HEK293T (cell line): ENCODE data around the gene HOXA3.

Experiments
- CTCF ChIA-PET: fragments of 350-600 bp; formaldehyde crosslinking; extraction: SDS; loops from one replicate; lab custom pipeline; 2021; ENCODE audit warnings: antibody characterized with exemption, inconsistent platforms; lab: Yijun Ruan, JAX
- POLR2A ChIA-PET: fragments of 350-600 bp; formaldehyde crosslinking; extraction: SDS; loops from one replicate; lab custom pipeline; 2020; ENCODE audit warnings: antibody characterized with exemption, inconsistent platforms; lab: Yijun Ruan, JAX
- DNase-seq: peaks from one replicate; pipeline ENCODE4 v3.0.0; 2012; ENCODE audit warnings: mixed read lengths; ENCODE audit errors: extremely low spot score
- ARNT ChIP-seq: fragments of 450-650 bp; IDR thresholded peaks from 2 replicates; pipeline ENCODE4 v1.6.1; 2017; ENCODE audit warnings: mild to moderate bottlenecking
- CTBP1 ChIP-seq: fragments of 450-650 bp; IDR thresholded peaks from 2 replicates; pipeline ENCODE4 v1.6.1; 2016; ENCODE audit warnings: borderline replicate concordance
- FOXA1 ChIP-seq: fragments of 450-650 bp; IDR thresholded peaks from 2 replicates; pipeline ENCODE4 v1.6.1; 2016; ENCODE audit warnings: mild to moderate bottlenecking
- FOXK2 ChIP-seq: fragments of 450-650 bp; IDR thresholded peaks from 2 replicates; pipeline ENCODE4 v1.6.1; 2016; ENCODE audit warnings: mild to moderate bottlenecking
- FOXM1 ChIP-seq: fragments of 450-650 bp; IDR thresholded peaks from 2 replicates; pipeline ENCODE4 v1.6.1; 2017; ENCODE audit warnings: mild to moderate bottlenecking, borderline replicate concordance
- HDGF ChIP-seq: fragments of 450-650 bp; IDR thresholded peaks from 2 replicates; pipeline ENCODE4 v1.6.1; 2017; ENCODE audit warnings: antibody characterized with exemption, borderline replicate concordance
- L3MBTL2 ChIP-seq: fragments of 450-650 bp; conservative IDR thresholded peaks from 2 replicates; pipeline ENCODE4 v1.6.1; 2016; ENCODE audit warnings: mild to moderate bottlenecking
- NFRKB ChIP-seq: fragments of 450-650 bp; IDR thresholded peaks from 2 replicates; pipeline ENCODE4 v1.6.1; 2016; ENCODE audit warnings: mild to moderate bottlenecking, moderate library complexity
- SP1 ChIP-seq: fragments of 450-650 bp; IDR thresholded peaks from 2 replicates; pipeline ENCODE4 v1.6.1; 2017
- SUZ12 ChIP-seq: fragments of 450-650 bp; IDR thresholded peaks from 2 replicates; pipeline ENCODE4 v1.6.1; 2016; ENCODE audit warnings: mild to moderate bottlenecking
- ZNF384 ChIP-seq: fragments of 450-650 bp; IDR thresholded peaks from 2 replicates; pipeline ENCODE4 v1.6.1; 2016
- TF ChIP-seq, protein P1 (sequence below): fragments of 450-650 bp; IDR thresholded peaks from 2 replicates; pipeline ENCODE4 v1.6.1; 2016

The HOXA3 gene

DNA sequence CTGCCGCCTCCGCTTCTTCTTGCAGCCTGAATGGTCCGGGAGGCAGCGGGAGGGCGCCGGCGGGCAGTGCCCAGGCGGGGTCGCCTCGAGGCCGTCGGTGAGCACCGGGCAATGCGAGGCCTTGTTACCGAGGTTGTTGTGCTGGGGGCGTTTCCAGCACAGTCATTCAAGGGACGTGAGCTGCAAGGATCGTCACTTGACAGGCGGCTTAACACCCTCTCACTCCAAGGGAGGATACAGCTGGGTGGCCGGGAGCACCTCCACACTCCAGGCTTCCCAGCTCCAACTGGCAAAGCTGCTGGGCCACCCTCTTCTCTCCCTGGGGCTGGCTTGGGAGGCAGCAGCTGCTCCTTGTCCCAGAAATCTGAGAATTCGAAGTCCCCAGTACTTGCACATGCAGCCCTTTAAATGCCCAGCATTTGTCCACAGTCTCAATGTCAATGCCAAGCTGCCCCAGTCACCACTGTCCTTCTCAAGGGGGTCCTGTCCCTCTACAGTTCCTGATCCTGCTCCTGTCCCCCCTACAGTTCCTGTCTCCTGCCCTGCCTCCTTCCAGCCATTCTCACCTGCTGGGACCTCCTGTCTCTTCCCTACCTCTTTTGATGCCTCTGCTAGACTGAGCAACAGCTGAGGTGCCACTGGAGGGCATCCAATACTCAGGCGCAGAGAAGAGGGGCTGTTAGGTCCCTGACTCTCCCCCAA, 37.1 kb upstream of the HOXA3 start:
- ChIA-PET CTCF (interaction anchor here (0.6 to 1.7 kb wide), 2 partner anchors 10 to 11 kb away, joined by 3 to 8 read pairs; partner anchors contain the start of gene HOXA13), POLR2A (interaction anchor here (1.3 to 10.3 kb wide), 4 partner anchors 10 to 550 kb away, joined by 3 to 215 read pairs (median 28); partner anchors contain the start of genes HOXA10, HOXA13 and TAX1BP1)
- TF ChIP-seq, protein P1, sequence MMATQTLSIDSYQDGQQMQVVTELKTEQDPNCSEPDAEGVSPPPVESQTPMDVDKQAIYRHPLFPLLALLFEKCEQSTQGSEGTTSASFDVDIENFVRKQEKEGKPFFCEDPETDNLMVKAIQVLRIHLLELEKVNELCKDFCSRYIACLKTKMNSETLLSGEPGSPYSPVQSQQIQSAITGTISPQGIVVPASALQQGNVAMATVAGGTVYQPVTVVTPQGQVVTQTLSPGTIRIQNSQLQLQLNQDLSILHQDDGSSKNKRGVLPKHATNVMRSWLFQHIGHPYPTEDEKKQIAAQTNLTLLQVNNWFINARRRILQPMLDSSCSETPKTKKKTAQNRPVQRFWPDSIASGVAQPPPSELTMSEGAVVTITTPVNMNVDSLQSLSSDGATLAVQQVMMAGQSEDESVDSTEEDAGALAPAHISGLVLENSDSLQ: peak; percentile 69
- TF ChIP-seq FOXK2: no peak
- TF ChIP-seq FOXA1: no peak
- DNase-seq: no peak

DNA sequence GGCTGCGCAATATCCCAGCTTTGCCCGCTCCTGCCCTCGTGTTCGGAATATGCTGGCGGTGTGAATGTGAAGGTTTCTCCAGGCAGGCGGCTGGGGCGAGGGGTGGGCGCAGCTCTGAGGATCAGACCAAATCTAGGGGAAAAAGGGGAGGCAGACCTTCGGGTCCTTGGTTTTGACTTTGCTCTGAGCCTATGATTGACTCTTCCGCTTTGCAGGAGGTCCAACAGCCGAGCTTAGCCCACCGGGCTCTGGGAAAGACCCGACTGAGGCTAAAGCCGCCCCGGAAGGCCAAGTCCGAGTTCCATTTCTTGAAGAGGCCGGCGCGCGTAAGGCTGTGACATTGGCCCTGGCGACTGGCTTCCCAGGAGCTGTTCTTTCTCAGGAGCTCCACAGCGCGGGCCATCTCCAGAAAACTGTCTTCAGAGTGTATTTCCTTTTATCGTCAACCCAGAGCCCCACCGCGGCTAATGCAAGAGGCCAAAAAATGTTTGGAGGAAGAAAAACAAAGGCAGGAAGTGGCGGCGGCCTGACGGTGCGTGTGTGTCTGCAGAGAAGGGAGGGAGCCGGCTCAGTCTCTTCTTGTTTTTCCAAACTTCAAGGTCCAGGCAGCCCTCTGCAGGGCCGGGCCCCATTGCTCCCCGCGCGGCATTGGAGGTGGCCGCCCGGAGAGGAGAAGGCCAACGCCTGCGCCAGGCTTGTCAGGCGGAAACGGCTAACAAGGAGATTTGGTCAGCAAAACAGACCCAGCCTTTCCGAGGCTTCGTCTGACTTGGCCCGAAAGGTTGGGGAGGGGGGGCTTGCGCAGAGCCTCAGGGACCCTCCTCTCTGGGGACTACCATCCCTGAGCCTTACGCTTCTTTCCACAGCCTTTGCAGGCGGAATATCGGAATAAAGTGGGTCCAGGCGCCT, 36.3 kb upstream of the HOXA3 start:
- DNase-seq: no peak
- POLR2A ChIA-PET: interaction anchor here (1.1 to 10.3 kb wide), 5 partner anchors 9 to 32 kb away, joined by 3 to 215 read pairs (median 33); partner anchors contain the start of genes HOXA10, HOXA13 and HOXA7
- TF ChIP-seq L3MBTL2: peak; percentile 77
- TF ChIP-seq CTBP1: no peak
- CTCF ChIA-PET: interaction anchor here (0.6 to 1.7 kb wide), 2 partner anchors 9 to 827 kb away, joined by 3 to 8 read pairs; no protein-coding TSS in a partner anchor

DNA sequence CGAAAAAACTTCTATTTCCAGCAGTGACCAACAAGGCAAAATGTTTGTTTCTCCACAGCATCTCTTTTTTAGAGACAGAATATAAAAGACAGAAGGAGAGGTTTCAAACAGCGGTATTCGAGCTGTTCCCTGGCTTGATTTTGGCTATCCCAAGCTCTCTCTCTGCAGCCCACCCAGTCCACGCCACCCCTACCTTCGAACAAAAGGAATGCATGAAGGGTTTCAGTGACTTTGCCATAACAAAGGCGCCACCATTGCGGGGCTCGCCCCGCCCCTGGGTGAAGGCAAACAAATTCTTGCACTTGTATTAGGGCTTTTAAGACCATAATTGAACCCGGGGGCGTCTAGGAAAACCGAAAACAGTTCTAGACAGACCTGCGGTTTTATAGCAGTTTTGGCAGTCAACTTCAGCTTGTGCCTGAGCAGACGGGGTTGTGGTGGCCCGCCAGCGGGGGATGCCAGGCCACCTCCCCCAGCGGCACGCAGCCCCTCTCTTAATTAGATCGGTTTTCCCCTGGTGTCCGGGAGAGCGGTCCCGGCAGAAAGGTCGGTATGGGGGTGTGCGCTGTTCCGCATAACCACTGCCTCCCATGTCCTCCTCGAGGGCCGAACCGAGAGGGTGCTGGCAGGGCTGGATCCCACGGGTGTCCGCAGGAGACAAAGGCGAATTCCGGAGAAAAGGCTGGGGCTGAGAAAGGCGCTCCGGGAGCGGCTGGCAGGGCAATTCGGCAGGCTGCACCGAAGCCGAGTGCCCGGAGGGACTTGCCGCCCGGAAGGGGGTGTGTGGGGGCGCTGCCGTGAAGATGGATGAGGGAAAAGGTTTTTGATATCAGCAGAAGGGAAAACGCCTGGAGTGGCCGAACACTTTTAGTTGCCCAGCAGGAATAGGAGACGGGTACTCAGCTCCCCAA, 35.3 kb upstream of the HOXA3 start:
- TF ChIP-seq NFRKB (no peak), ARNT (0 out of 2 replicates have a peak, but pooled peaks have one; percentile 4), HDGF (no peak), SUZ12 (no peak), FOXK2 (no peak), FOXM1 (no peak)
- POLR2A ChIA-PET: interaction anchor here (0.9 to 10.3 kb wide), 9 partner anchors 8 to 419 kb away, joined by 3 to 215 read pairs (median 5); partner anchors contain the start of genes HOXA10, HOXA13, HOXA3 and HOXA7
- no peak for DNase-seq
- CTCF ChIA-PET: interaction anchor here (0.7 to 1.7 kb wide), 6 partner anchors 8 to 411 kb away, joined by 3 to 8 read pairs (median 4); partner anchors contain the start of gene HOXA13

DNA sequence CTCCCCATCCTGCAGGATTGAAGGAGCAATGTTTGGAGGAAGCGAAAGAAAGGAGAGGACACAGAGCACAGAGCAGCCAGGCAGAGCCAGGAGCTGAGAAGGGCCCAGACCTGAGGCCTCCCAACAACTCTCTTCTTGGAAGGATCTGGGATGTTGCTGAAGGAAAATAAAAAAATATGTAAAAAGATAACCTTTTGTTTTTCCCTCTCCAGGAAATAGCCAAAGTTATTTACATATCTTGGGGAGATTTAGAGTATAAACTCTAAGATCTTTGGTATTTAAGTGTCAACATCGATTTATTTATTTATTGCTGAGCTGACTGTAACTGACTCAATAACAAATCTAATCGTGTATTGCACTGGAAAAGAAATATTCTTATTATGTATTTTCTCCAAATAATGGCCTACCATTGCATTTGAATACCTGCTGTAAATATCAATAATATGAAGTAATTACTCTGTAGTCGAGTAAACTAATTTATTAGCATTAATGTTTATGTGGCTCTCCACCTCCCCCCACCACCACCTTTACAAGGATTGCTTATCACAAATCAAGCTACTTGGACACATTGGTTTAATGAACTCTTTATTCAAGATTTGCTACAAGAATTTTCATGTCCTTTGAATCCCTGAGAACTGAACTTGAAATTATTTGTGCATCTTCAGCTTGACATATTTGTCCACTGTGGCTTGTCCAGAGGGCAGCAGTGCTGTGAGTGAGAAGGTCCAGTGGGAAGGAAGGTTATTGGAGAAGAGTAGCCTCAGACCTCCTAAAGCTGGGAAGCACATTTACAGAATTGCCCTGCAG, 34.5 kb upstream of the HOXA3 start:
- POLR2A ChIA-PET: interaction anchor here (0.7 to 10.3 kb wide), 13 partner anchors 8 to 420 kb away, joined by 3 to 215 read pairs (median 5); partner anchors contain the start of genes HOXA10, HOXA13, HOXA3 and HOXA7
- DNase-seq: no peak
- CTCF ChIA-PET: interaction anchor here (0.6 to 1.4 kb wide), 7 partner anchors 9 to 1313 kb away, joined by 3 to 6 read pairs (median 3); partner anchors contain the start of gene HOXA13
- TF ChIP-seq FOXA1 (no peak), ZNF384 (no peak)

DNA sequence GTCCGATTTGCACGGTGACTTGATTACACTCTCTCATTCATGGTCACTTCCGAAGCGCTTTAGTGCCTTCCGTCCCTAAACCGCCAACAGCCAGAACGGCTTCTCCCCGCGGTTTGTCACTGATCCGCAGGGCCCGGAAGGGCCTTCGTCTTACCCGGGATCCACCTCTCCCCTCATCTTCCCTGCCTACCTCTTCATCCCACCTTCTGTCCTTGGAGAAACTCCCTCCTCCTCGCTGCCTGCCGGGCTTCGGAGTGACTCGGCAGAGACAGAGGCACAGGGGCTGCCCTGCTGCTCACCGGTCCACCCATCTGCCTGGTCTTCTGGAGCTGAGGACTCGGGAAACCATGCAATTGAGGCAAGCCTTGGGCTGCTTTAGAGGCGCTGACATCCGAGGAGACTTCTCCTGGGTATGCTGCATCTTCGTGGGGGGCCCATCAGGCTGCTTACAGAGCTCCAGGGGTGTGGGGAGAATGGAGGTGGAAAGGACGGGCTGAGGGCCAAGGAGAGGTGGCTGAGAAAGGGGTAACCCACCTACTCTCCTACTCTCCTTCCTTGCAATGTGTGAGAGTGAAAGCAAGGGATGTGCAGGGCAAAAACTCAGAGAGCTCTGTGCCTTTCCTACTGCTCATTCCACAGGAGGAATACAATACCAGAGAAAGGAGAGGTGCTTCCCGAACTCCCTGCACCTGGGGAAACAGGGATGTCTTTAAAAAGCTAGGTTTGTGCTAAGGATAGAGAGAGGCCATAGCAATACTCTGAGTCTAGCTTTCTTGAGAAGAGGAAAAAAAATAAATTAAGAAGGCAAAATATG, 33.7 kb upstream of the HOXA3 start:
- DNase-seq: no peak
- POLR2A ChIA-PET: interaction anchor here (0.9 to 10.3 kb wide), 10 partner anchors 10 to 420 kb away, joined by 3 to 215 read pairs (median 6); partner anchors contain the start of genes HOXA10, HOXA13, HOXA3 and HOXA7
- CTCF ChIA-PET: interaction anchor here (0.6 to 1.4 kb wide), 4 partner anchors 9 to 36 kb away, joined by 3 to 4 read pairs (median 3); partner anchors contain the start of gene HOXA13
- TF ChIP-seq HDGF: peak; percentile 66; the same call in 1 of the 2 replicates
- no peak for TF ChIP-seq FOXM1

DNA sequence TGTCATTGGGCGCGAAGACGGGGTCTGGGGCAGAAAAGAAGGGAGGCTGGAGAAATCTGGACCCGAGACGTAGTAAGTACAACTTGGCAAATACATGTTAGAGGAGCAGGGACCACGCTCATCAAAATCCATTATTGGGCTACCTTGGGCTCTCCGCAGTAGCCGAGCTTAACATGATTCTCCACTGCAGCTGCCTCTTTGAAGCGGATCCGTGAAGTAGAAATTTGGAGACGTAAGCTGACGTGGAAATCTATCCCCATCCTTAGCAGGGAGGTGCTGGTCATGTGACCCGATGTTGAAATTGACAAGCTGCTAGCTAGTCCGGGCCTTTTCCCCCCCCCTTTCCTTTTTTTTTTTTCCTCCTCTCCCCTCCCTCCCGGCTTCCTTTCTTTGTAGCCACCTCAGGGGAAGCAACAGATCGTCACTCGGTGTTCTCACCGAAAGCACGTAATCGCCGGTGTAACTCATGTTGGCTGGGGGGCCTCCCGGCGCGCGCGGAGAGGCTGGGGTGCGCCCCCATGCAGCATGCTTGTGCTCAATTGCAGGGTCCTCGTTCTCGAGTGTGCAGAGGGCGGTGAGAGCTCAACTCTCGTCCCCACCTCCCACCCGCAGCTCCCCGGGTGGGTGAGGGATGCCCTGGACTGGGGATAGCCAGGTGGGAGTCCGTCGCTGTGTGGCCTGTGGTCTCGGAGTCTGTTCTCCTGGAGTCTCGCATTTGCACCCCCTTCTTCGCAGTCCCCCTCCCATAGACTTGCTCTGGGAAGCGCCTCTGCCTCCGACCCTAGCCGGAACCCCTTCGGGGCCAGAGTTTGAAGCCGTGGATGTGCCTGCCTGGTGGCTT, 32.9 kb upstream of the HOXA3 start, which contains the start of gene HOXA11:
Gene HOXA11 (minus strand): TSS at position 220 of the 841 bp plus-strand sequence. CDS start 88 bp downstream, at position 132.
- CTCF ChIA-PET: interaction anchor here (0.7 to 1.3 kb wide), 2 partner anchors 11 to 15 kb away, joined by 3 read pairs; partner anchors contain the start of gene HOXA13
- TF ChIP-seq, protein P1: peak; percentile 57
- TF ChIP-seq SP1 (no peak), ZNF384 (peak; percentile 94)
- POLR2A ChIA-PET: interaction anchor here (0.6 to 10.3 kb wide), 17 partner anchors 10 to 989 kb away, joined by 3 to 215 read pairs (median 5); partner anchors contain the start of genes CBX3, HNRNPA2B1, HOXA10 and HOXA13
- DNase-seq: peak; percentile 74
